ENCODE data around the gene HEPN1.

HEPN1 gene

DNA sequence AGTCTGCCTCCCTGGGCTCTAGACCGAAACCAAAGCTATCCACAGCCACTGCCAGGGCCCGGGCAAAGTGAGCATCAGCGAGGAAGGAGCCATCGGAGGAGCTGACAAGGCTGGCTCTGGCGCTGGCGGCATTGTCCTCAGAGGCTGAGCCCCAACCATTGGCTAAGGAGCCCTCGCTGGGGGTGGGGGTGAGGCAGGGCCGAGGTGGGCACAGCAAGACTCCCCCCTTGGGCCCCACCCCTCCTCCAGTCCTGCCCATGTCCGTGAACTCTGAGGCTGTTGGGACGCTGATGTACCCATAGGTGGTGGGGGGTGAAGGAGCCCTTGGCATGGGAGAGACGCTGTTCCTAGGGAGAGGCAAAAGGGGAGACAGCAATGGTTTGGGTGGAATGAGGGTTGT lies 32.6 kb upstream of the HEPN1 start:
- no peak for DNase-seq

DNA sequence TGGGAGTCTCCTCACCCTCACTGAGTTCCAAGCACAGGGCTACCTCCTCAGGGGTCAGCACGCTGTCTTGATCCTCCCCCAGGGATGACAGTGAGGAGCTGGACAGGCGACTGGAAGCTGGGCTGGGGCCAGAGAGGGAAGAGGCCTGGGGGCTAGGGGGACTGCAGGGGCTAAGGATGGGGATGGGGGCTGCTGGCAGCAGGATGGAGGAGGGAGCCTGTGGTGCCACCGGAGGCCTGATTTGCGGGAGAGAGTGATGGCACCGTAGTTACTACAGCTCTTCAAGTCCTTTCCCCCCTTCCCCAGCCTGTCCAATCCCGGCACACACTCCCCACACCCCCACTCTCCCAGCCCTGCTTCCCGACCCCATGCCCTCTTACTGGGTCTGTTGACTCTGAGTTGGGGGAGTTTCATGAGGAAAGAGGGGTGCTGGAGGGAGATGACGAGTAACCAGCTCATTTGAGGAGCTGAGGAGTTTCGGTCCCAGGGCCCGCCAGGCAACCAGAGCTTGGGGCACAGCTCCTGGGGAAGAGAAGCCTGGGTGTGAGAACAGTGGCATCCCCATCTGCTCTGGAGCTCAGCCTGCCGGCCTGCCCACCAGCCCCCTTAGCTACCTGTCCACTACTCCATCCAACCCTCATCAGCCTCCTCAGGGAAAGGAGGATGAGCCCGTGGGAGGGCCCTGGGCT lies 31.9 kb upstream of the HEPN1 start:
- no peak for DNase-seq

DNA sequence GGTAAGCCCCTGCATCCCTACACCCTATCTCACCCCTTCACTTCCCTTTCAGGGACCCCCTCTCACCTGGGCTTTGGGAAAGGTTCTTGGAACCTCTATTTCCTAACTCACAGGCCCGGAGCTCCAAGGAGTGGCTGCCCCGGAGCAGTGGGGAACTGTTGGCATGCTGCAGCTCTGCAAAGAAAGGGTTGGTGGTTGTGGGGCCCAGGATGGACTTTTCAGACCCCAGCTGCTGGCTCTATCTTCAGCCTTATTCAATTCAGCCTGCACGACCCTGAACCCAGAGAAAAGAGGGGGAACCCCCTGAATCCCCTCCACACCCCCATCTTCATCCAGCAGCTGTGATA lies 31.4 kb upstream of the HEPN1 start:
- no peak for DNase-seq

DNA sequence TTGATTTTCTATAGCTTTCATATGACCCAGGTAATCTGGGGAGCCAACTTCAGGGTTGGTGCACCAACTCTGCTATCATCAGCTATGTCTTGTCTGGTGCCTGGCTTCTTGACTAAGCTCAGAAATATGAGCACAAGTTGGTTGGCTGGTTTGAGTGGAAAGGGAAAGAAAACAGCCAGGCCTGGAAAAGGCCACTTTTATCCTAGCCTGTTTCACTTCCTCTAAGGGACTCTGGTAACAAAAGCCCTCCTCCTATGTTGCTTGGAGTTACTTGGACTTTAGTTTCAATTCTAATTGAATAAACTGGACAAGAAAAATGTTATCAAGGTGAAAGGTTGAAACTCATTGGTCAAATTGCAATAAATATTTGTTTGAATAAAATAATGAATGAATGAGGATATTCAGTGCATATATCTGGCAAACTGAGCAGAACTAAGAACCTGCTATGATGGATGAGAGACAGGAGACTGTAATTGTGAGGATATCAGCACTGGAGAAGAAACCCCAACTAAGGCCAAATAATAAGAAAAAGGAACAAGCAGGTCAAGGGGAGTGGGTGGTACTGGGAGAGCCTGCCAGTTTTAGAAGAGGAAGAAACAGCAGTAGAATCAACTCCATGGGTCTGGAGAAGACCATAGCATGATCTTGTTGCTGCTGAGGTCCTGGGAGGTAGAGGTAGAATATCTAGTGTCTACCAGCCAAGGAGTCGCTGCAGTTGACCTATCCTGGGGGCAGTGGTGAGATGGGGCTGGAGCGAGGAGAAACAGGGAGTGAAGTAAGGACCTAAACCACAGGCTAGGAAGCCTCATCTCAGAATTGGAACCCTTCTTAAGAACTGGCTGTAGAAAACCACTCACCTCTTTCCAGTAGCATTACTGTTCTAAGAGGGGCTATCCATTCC lies 29.6 kb upstream of the HEPN1 start:
- no peak for DNase-seq

DNA sequence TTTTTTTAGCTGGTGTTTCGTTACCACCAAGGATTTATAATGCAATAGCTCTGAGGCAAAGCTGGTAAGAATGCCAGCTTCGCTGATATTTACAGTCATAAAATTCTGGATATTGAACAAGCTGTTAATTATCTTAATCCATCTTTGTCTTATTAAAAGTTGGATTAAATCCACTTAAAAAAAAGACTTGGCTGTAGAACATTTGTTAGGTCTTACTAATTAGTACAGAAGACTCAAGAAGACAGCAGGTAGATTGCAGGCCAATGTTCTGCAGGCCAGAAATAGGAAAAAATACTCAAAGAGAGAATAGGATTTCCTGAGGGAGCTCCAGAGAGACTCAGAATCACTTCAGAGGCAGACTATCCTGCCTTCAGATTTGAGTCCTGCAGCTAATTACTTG lies 28.9 kb upstream of the HEPN1 start:
- no peak for DNase-seq

DNA sequence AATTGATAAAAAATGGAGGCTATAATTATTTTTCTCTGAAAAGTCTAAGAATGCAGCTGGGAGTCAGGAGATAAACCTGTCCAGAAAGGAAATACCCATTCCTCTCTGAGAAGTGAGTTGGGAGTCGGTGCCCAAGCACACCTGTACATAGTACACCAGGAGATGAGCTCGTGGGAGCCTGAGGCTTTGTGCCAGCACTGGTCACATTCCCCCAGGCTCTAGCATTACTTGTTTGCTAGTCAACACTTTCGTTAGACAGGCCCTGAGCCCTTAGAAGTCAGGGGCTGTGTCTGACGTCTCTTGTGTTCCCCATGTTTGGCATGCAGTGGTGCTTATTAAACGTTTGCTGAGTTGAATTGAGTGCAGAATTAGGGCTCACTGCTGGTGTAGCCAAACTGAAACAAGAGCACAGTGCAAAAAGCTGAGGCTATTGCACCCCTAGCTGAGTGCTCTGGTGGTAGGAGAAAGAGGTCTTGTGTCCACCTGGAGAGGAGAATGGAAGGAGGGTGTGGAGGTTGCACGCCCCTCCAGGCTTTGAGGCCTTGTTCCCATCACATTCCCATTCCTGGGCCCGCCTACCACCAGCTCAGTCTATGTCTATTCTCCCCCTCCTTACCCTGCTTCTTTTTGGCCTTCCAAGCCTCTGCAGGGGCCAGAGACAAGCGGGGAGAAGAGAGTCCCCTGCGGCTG lies 28.2 kb upstream of the HEPN1 start:
- DNase-seq, result no peak

DNA sequence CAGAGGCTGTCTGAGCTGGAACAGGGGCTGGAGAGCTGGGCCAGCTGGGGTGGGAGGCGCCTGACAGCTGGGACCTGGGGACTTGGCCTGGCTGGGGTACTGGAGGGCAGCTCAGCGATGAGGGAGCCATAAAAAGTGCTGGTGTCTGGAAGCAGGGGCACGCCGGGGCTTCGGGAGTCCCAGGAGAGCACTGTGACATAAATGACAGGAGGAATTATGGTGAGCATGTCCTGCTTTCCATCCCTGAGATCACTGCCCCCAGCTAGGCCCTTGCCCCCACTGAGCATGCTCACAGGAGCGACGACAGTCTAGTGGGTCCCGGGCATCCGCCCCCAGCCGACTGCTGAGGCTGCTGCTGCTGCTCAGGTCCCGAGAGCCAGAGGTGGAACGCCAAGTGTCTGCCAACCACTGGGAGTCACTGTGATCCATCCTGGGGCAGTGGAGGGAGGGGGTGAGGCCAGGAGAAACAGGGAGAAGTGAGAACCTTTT lies 27.6 kb upstream of the HEPN1 start:
- DNase-seq, result no peak

DNA sequence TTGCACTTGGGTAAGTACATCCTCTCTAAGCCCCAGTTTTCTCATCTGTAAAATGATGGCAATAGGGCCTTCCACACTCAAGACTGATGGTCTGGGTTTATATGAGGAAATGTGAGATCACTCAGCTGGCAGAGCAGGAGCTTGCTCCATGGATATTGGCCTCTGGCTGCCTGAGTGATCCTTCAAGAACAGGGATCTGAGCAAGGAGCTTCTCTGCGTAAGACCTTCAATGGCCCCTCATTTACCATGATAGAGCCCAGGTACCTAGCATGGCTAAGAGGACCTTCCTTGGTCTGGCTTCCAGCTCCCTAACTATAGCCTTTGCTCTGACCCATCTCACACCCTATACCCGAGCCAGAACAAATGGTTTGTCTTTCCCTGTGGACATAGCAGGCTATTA lies 26.9 kb upstream of the HEPN1 start:
- no peak for DNase-seq

DNA sequence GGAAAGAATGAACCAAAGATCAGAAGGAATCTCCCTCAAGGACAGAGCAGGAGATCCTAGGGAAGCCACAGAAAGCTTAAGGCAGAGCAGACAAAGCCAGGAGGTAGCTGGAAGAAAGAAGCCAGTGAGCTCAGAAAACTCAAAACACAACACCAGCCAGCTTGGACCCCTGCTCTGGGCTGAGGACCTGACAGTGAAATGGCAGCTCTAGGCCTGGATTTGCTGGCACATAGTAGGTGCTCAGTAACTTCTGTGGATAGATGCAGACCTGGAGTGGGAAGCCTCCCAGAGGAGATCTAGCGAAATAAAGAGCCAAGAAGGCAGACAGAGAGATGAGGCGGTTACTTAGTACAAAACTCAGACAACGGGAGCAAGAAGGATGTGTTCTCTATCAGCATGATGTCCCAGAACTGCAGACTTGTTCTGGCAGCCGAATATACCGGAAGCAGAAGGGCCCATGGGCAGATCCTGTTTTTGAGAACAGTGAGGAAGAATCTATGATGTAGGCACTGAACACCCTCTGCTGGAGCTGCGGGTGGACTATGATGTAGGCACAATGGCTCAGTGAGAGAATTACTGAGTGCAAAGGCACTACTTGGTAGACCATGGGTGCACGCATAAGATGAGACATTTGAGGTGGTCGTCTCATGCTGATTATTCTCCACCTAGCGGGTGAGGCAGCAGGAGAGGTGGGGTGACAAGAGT lies 26.1 kb upstream of the HEPN1 start:
- no peak for DNase-seq

DNA sequence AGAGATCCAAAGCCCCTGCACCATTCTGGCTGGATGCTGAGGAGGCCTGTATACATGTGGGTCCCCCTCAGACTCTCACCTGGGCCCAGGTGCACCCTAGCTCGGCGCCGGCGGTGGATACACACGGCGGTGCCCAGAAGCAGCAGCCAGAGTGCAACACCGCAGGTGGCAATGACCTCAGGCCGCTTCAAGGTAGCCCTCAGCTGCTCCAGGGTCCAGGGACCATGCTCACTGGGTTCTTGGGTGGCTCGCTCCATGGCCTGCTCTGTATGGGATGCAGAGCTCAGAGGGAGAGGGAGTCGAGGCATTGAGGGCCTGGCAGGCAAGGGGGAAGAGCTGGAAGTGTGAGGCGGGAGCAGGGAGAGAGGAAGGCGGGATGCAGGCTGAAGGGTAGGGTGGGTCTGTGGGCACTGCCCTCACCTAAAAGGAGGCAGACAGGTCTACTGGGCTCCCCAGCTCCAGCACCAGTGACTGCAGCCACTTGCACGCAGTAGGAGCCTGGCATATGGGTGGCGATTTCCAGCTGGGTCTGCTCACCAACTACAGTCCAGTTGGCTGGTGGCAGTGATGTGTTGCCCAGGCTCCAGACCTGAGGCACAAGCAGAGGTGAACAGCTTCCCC lies 25.2 kb upstream of the HEPN1 start:
- no peak for DNase-seq

DNA sequence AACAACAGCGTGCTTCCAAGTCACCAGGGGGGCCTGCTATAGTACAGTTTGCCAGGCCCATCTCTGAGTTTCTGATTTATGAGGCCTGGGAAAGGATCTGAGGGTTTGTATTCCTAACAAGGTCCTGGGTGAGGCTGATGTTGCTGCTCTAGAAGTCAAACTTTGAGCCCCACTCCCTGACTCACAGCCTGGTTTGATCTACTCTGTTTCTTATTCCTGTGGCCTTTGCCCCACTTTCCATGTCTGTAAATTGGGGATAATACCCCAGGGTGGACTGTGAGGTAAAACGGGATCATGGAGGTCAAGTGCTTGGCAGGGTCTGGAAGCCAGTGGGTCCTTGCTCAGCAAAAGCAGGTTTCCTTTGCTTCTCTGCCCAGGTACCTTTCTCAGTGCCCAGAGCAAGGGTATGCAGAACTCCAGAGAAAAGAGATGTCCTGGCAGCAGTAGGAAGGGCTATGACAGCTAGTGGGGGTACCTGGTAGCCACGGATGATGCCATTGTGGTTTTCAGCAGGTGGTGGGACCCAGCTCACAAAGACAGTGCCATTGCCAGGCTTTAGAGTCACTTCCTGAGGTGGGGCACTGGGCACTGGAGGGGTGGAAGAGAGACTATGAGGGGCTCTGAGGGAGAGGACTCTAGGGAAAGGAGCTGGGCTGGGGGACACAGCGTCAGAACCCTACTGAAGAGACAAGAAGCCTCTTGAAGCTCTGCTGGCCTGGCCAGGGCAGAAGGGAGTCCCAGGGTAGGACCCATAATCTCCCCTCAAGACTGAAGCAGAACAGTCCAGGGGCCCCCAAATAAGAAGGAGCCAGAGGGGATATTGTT lies 24.2 kb upstream of the HEPN1 start:
- no peak for DNase-seq

DNA sequence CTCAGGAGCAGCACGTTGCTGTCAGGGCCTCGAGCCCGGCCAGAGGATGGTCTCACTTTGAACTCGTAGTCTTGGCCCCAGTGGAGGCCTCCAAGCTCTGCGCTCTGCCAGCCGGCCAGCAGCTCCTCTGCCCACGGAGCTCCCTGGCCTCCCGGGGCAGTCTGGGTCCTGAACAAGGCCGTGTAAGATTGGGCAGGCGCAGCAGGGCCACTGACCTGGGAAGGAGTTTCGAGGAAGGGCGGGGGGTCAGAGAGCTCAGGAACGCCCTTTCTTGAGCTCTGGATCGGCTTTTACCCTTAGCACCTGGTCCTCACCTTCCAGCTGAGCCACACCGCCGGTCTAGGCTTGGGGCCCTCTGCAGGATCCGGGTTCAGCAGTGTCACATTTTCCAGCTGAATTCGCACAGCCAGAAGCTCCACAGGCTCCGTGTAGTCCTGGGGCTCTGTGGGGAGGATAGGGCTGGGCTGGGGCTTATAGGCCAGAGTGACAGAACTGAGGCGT lies 23.5 kb upstream of the HEPN1 start:
- no peak for DNase-seq

DNA sequence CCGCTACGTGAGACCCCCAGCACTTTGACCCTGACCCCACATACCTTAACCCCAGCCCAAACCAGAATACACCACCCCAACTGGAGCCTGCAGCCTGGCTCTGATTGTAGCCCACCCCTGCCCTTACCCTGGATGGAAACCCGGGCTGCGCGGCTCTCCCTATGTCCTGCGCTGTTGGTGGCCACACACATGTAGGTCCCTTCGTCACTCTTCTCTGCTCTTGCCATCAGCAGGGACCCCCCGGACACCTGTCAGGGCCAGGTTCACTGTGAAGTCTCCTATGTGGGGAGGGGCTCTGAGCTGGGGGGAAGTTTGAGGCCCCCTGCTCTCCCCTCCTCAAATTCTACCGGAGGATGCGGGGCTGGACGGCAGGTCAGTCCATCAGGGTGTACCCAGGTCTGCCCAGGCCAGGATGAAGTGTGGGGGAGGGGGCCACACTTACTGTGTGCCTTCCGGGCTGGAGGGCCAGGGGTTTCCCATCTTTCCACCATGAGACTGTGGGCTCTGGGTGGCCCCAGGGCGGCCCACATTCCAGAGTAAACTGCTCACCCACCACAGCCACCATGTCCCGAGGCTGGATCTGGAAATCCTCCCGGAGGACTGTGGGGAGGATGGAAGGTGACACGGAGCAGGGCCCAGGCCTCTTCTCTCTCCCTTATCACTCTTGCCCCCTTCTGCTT lies 22.8 kb upstream of the HEPN1 start:
- DNase-seq, result no peak

DNA sequence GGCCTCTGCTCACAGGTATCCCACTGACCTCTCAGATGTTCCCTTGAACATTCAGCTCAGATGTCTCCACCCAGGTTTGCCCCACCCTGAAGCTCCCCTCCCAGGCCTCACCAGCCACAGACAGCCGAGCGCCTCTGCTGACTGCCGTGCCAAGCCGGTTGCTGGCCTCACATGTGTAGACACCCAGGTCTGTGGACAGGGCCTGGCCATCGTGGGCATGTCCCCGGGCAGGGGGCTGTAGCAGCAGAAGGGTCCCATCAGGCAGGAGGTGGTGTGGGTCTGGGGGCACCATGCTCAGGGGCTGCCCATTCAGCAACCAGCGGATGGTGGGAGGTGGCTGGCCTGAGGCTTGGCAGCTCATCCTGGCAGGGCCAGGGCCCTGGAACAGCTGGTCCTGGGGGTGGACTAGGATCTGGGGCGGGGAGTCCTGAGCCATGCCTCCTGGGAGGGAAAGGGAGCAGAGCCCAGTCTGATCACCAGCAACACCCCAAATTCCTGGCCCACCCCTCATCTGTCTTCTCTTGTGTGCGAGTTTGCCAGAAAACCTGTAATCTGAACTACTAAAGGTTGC lies 22.1 kb upstream of the HEPN1 start:
- DNase-seq, result no peak

DNA sequence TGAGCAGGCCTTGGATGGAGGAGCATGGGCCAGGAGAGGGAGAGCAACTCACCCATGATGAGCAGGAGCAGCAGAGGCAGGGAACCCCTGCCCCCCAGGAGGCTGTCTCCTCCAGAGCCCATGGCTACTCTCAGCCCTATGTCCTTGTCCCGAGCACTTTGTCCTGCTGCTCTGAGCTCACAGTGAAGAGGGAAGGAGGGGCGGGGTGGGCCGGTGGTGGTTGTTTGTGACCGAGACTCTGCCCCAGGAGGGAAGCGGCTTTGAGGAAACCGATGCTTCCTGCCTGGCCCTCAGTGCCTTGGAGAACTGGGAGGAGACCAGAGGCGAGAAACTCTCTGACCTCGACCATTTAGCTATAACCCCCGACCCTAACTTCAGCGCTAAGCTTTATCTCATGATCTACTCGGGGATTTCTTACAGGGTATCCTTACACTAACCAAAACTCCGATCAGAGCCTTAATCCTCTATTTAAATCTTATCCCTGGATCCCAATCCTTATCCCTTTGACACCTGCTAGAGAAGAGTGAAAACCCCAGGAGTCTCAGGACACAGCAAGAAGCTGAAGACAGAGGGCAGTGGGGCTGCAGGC lies 21.3 kb upstream of the HEPN1 start, which contains the start of gene ROBO4:
ROBO4 (minus strand) TSS at position 192 of the 589 bp plus-strand sequence; CDS start at position 122, 70 bp downstream.
- no peak for DNase-seq

DNA sequence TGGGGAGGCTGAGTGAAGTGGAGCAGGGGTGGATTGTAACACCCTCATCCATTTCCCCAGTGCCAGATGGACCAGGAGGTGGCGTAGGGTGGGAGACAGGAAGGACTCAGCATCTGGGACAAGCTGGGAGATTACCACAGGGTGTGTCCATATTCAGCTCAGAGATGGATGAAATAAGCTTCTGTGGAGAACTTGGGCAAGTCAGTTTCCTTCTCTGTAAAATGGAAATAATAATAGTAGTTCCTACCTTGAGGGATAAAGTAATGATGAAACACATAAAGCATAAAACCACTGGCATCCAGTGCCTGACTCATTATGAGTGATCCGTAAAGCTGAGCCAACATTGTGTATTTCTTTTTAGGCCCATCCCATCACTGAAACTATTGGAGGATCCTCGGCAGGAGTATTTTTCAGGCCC lies 20.8 kb upstream of the HEPN1 start:
- no peak for DNase-seq

DNA sequence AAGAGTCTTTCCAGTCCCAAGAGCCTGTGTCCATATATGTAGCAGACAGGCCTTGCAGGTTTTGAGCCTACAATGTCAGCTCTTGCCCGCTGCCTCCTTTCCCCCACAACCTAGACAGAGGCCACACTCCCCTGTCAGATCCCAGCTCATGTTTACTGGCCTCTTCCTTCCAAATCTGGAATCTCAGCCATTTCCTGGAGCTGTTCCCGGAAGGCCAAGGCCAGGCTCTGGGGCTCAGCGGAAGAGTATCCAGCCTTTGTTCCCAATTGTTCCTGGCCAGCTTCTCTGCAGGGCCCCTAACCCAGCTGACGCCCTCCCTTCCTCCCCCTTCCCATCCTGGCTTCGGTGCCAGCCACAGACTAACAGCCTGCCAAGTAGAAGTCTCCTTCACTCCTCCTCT lies 20.3 kb upstream of the HEPN1 start:
- DNase-seq, result no peak

DNA sequence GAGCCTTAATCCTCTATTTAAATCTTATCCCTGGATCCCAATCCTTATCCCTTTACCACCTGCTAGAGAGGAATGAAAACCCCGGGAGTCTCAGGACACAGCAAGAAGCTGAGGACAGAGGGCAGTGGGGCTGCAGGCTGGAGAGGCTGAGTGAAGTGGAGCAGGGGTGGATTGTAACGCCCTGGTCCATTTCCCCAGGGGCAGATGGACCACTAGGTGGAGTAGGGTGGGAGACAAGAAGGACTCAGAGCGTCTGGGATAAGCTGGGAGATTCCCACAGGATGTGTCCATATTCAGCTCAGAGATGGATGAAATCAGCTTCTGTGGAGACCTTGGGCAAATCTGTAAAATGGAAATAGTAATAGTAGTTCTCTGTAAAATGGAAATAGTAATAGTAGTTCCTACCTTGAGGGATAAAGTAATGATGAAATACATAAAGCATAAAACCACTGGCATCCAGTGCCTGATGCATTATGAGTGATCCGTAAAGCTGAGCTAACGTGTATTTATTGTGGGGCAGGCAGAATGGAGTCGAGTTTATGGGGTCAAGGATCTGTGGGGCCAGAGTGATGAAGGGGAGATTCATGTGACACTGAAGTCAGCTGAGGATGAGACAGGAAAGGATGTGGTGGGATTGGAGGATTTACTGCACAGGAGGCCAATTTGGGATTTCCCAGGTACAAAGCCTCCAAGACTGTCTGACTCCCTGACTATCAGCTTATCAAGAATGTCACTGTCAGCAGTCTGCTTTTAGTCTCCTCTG lies 19.5 kb upstream of the HEPN1 start:
- DNase-seq, result no peak

DNA sequence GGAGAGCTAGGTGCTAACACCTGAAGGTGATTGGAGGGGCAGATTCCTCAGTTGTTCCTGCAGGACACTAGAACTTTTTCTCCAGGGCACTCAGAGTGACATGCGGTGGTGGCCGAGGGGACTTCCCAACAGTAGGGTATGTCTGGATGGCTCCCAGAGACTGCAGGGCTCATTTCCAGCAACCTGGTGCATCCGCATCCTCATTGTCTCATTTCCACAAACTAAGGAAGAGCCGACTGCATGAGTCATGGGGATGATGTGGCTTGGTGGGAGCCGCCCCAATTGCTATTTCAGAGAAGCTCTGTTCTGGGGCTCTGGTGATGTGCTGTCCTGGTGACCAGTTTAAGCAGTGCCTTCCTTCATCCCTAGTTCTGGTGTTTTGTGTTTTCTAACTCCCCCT lies 18.6 kb upstream of the HEPN1 start:
- no peak for DNase-seq

Measured in activated CD4-positive, alpha-beta T cell treated with anti-CD3 and anti-CD28 coated beads, Interleukin-10, Interleukin-2, amounts not matched to agents 100 ng/mL and 50 ng/mL, durations not matched to agents 16 hours and 8 hours (primary cell).